GM21737 (cell line): ENCODE results near the gene CCDC112.
"Not testable (repeated sequence)": the region's sequence is repeated elsewhere in the genome, so short reads cannot be mapped to it uniquely, and the experiment has no call there.

Experiments used
- ATAC-seq: cut with Tn5 transposase; IDR thresholded peaks from one replicate; pipeline ENCODE4 v1.9.1; 2021; ENCODE audit warnings: mild to moderate bottlenecking, moderate library complexity; ENCODE audit not compliant: unreplicated experiment

The CCDC112 gene

GRCh38 chr5:115296124-115297022 lies at the start of gene CCDC112:
Gene CCDC112, minus strand, starts transcription at chr5:115296654. Its CDS starts 111 bp downstream, at chr5:115296543.
- ATAC-seq = peak; percentile 78

- no peak for ATAC-seq
Measured at GRCh38 chr5:115345344-115345743, 48.9 kb upstream of the CCDC112 start.

DNA sequence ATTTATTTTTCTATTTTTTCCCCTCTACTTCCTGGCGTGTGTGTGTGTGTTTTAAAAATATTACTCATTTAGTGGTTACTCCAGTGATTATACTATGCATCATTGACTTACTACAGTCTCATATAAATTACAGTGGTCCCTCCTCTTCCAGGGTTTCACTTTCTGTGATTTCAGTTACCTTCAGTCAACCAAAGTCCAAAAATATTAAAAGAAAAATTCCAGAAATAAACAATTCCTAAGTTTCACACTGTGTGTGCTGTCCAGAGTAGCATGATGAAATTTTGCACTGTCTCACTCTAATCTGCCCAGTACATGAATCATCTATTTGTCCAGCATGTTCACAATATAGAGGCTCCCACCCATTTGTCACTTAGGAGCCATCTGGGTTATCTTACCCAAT lies 47.4 kb upstream of the CCDC112 start:
- ATAC-seq = no peak

DNA sequence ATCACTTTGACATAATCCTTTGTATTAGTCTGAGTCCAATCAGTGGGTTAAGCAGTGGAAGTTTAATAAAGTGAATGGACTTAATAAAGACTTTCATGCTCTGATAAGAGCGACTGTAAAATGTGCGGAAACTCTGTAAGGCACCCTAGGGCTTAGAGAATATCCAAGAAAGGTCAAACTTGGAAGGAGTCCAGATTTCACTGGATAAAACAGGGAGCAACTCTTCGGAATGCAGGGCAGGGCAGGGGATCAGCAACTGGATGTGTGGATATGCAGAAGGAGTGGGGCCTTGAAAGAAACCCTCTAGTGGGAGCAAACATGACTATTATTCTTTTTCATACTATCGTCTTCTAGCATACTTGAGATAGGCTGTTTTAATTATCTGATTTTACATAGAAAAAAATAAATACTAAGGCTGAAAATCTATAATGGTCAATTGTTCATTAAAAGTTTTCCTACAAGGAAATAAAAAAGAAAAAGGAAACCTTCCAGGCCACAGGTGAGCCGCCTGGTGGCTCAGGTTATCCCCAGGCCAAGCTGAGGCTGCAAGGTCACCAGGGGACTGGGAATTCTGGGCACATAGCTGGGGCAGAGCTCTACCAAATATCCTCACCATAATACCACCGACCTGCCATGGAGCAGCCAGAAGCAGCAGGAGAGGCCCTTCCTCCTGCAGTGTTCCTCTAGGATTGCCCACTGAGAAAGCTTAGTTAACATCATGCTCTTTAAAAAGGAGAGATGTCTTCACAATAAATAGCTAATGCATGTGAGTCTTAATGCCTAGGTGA lies 46.3 kb upstream of the CCDC112 start:
- ATAC-seq = no peak

GRCh38 chr5:115341745-115342144 lies 45.3 kb upstream of the CCDC112 start:
- no peak for ATAC-seq

DNA sequence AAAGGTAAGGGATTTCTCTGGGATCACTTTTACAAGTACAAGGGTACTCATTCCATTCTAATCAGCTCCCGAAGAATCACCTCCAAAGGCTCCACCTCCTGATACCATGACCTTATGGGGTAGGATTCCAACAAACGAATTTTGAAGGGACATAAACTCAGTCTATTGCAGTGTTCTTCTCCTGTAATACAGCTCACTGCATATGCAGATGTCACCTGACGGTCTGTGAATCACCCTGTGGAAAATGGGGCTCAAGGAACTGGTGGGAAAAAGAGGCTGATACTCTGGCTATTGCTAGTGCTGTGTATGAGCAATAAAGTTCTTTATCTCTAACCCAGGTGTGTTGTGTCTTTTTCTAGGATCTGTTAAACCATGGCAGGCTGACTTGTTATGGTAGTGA lies 42.4 kb upstream of the CCDC112 start:
- no peak for ATAC-seq

- ATAC-seq = no peak
Measured at GRCh38 chr5:115337882-115338281, 41.4 kb upstream of the CCDC112 start.

- ATAC-seq = no peak
Measured at GRCh38 chr5:115336964-115337363, 40.5 kb upstream of the CCDC112 start.

GRCh38 chr5:115336201-115336720 lies 39.8 kb upstream of the CCDC112 start:
- no peak for ATAC-seq

DNA sequence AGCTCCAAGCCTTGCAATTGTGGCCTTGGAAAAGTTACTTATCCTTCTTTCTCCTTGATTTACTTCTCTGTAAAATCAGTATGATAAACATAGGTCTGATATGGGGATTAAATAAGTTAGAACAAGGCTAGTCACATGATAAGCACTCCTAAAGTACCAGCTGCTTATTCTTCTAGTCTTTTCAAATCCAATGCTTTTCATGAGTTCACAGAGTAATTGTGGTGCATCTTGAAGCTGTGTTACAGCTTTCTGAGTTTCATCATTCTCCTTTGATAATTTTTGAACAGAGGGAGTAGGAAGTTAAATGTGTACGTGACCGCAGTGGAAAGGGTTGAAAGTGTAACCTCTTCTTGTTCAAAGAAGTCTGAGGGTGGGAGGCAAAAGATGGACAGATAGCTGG lies 38.8 kb upstream of the CCDC112 start:
- ATAC-seq = no peak

DNA sequence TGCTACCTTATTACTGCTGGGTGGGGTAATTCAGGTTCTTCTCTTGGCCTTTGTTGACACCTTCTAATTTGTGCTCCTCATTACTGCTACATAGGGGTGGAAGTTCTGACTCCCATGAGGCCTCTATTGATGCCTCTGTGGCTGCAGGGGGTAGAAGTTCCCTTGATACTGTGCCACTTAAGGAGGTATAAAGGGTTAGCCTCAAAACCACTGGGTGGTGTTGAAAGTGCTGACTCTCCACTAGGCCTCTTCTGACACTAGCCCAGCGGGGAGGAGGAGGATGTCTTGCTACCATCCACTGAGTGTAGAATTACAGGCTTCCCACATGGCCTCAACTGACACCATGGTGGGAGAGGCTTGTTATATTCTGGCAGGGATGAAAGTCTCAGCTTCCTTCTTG lies 36.7 kb upstream of the CCDC112 start:
- no peak for ATAC-seq

DNA sequence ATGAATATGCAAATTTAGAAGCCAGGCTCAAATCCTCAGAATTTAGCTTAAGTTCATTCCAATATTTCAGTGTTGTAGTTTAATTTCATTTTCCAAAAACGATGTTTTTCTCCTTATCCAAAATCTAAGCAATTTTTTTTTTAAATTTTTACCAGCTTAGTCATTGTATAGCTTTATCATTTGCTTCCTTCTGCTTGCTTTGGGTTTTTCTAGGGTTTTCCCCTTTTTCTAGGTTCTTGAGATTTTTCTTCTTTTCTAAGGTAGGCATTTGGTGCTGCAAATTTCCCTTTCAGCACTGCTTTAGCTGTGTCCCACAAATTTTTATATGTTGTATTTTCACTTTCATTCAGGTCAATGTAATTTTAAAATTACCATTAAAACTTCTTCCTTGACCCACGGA lies 34.4 kb upstream of the CCDC112 start:
- no peak for ATAC-seq

GRCh38 chr5:115329475-115329874 lies 33.0 kb upstream of the CCDC112 start:
- ATAC-seq = no peak

GRCh38 chr5:115328617-115329274 lies 32.3 kb upstream of the CCDC112 start:
- not testable (repeated sequence) for ATAC-seq

DNA sequence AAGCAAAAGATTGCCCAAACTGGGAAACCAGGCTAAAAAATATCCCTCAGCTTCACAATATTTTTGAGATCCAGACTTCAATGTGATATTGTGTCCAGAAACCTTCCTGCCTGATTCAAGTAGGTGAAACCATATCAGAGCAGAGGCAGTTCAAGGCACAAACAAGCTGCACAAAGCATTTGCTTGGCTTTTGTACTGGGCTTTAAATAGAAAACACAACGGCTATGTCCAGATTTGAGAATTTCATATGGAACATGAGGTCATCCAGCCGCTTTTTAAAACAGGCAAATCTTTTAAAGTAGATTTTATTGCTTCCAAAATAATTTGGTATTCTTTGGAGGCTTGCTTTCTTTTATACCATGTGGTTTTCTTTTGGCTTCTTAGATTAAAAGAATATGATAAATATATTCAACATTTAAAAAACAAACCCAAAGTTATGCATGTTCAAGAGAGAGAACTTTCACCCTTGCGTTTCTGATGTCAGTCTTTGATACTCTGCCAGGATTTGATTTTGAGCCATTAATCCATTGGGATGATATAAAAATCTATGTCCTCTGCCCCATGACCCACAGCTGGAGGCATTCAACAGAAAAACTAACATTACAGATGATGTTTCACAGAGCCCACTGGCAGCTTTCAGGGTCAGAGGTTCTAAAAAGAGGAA lies 29.0 kb upstream of the CCDC112 start:
- ATAC-seq = no peak

- no peak for ATAC-seq
Measured at GRCh38 chr5:115324021-115324420, 27.6 kb upstream of the CCDC112 start.

DNA sequence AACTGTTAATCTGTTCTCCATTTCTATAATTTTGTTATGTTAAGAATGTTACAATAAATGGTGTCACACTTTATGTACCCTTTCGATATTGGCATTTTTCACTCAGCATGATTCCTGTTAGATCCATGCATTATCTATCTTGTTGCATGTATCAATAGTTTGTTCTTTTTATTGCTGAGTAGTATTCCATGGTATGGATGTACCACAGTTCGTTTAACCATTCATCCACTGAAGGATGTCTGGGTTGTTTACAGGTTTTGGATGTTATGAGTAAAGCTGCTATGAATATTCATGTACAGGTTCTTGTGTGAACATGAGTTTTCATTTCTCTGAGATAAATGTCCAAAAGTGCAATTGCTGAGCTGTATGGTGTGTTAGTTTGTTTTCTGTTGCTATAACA lies 26.3 kb upstream of the CCDC112 start:
- ATAC-seq = no peak

- no peak for ATAC-seq
Measured at GRCh38 chr5:115321309-115321708, 24.9 kb upstream of the CCDC112 start.

- ATAC-seq = no peak
Measured at GRCh38 chr5:115320515-115320914, 24.1 kb upstream of the CCDC112 start.

DNA sequence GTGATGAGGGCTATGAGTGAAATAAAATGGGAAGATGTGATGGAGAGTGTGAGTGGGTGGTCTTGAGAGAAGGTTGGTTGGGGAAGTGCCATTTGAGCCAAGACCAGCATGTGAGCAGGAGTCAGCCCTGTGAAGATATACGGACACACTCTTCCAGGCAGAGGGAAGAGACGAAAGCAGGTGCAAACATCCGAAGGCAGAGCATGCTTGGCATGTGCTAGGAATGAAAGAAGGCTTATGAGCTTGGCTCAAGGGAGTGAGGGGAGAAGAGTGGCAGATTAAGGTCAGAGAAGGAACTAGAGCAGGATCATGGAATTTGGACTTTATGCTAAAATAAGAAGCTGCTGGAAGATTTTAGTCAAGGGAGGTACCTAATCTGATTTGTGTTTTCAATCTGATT lies 23.6 kb upstream of the CCDC112 start:
- no peak for ATAC-seq

DNA sequence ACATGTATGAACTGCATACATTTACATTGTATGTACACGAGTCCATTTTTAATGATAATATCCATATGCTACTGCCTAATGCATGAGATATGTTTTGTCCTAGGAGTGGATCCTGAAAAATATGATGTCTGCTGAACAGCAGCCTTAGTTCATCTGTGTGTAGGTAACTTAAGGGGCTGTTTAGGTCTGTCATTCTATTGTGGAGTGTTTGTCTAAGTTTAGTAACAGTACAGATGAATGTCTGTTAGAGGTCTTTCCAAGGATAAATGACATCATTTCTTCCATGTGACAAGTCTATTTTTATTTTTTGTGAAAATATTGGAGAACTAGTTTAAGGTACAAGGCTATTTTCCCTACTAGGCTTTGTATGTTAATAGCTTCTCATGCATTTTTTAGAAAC lies 22.6 kb upstream of the CCDC112 start:
- ATAC-seq = no peak
